Hepatocyte (in vitro differentiated cells): Measurements from ENCODE around the gene ST6GAL1.

ENCODE experiments used
- EZH2 ChIP-seq: fragments of 200-600 bp; sonication (generic); IDR thresholded peaks from 2 replicates; pipeline ENCODE4 v1.6.1; 2016; ENCODE audit warnings: antibody characterized with exemption, mild to moderate bottlenecking, borderline replicate concordance
- EZH2phosphoT487 ChIP-seq: fragments of 200-600 bp; sonication (generic); IDR thresholded peaks from one replicate; pipeline ENCODE4 v1.6.1; 2018; ENCODE audit warnings: antibody characterized with exemption, mild to moderate bottlenecking, low read depth, moderate library complexity; ENCODE audit not compliant: unreplicated experiment, severe bottlenecking
- TF ChIP-seq, protein P1 (sequence below): fragments of 200-600 bp; sonication (generic); IDR thresholded peaks from 2 replicates; pipeline ENCODE4 v1.5.1; 2016; ENCODE audit warnings: antibody characterized with exemption, mild to moderate bottlenecking; ENCODE audit not compliant: poor library complexity

- TF ChIP-seq, protein P1, sequence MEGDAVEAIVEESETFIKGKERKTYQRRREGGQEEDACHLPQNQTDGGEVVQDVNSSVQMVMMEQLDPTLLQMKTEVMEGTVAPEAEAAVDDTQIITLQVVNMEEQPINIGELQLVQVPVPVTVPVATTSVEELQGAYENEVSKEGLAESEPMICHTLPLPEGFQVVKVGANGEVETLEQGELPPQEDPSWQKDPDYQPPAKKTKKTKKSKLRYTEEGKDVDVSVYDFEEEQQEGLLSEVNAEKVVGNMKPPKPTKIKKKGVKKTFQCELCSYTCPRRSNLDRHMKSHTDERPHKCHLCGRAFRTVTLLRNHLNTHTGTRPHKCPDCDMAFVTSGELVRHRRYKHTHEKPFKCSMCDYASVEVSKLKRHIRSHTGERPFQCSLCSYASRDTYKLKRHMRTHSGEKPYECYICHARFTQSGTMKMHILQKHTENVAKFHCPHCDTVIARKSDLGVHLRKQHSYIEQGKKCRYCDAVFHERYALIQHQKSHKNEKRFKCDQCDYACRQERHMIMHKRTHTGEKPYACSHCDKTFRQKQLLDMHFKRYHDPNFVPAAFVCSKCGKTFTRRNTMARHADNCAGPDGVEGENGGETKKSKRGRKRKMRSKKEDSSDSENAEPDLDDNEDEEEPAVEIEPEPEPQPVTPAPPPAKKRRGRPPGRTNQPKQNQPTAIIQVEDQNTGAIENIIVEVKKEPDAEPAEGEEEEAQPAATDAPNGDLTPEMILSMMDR: no peak
- TF ChIP-seq EZH2 (no peak), EZH2phosphoT487 (no peak)
Observed at GRCh38 chr3:187068787-187069186, 138.5 kb downstream of the ST6GAL1 start.
